HG02884 (cell line): Measurements from ENCODE around the gene NR6A1.

Experiments used
- ATAC-seq: cut with Tn5 transposase; IDR thresholded peaks from one replicate; pipeline ENCODE4 v1.9.1; 2021; ENCODE audit warnings: mild to moderate bottlenecking, moderate library complexity; ENCODE audit not compliant: unreplicated experiment

Gene NR6A1

DNA sequence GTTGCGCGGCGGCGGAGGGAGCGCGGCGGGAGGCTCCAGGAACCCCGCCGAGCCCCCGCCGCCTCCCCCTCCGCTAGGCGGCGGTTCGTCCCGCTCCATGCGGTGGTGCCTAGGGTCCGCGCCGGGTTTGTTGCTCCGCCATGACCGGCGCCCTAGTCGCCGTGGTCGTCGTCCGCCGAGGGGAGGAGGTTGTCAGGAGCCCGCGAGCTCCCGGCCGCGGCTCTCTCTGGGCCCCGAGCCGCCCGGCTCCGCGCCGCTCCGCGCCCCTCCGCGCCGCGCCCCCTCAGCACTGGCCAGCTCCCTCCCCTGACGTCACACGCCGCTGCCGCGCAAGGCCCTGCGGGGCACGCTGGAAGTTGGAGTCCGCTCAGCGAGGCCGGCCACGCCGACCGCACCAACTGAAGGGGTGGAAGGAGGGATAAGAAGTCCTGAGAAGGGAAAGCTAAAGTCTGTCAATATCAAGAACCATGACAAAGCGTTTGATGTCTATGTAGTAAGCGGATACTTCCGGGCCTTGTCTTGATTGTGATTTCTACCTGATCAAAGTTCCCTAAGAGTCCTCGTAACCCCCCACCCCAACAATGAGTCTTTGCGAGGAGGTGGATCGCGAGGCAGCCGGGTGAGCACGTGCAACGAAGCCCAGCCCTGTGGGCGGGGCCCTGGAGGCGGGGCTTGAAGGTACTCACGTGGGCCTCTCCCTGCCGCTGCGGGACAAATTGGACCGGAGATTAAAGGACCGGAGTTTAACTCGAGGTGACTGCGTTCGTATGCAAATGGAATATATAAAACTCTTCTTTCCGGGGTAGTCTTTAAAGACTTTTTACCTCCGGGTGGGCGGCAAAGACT lies at the start of gene NR6A1:
NR6A1 (minus strand) TSS at position 291 of the 846 bp plus-strand sequence.
- peak; percentile 78 for ATAC-seq

DNA sequence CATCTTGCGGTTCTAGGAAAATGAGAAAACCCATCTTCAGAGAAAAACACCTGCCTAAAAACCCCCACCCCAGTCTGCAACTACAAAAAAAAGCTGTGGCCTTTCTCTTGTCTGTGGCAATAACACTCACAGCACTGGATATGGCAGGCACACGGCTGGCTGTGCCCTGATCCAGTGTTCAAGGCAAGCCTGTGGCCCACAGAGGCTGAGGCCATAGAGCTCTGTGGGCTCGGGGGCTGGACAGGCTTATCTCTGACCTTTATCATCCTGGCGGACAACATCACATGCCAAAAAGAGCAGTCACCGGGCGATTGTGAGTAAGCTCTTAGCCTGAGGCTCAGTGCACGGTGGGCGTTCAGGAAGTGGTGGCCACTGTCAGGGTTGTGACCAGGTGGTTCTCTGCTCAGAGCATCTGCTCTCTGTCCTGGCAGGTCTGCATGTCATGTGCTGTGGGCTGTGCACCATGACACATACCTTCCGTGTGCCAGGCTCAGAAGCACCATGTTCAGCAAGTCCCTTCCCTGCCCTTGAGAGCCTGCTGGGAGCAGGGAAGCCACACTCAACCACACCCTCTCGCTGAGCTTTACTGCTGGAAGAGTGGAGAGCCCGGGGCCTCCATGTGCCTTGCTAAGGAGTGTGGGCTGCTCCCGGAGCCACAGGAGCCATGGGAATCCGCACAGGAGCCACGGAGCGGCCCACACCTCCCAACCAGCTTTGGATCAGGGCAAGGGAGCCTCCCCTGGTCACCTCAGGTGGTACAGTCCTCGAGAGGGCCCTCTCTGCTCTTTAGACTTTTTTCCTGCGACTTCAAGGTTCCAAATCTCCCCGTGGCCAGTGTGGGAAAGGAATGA lies 47.5 kb upstream of the NR6A1 start:
- ATAC-seq, result no peak

DNA sequence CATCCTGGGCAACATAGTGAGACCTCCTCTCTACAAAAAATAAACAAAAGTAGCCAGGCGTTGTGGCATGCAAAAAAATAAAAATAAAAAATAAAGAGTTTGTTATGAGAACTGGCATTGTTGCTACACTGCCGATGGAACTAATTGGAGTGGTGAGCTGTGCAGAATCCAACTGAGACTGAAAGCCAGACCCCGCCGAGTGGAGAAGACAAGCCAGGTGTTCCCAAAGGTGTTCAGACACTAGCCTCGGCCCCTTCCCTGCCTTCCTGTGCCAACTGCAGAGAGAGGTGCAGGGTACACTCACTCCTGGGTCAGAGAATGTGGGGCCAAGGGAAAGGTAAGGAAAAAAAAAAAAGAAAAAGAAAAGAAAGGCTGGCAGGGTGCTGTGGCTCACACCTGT lies 44.5 kb upstream of the NR6A1 start:
- ATAC-seq, result no peak

DNA sequence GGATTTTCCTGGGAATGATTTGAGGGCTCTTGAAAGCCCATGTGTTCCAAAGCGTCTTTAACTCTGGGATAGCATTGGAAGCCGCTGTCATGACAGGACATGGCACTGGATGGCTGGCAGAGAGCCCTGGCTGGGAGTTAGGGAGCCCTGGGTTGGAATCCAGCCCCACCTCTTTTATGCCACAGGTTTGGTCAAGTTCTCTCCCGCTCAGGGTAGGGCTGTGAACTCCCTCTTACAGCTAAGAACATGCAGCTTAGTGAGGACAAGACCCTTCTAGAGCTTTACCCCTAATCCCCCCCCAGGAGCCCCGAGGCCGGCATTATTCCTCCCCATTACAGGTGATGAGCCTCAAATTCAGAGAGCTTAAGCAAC lies 43.0 kb upstream of the NR6A1 start:
- no peak for ATAC-seq

DNA sequence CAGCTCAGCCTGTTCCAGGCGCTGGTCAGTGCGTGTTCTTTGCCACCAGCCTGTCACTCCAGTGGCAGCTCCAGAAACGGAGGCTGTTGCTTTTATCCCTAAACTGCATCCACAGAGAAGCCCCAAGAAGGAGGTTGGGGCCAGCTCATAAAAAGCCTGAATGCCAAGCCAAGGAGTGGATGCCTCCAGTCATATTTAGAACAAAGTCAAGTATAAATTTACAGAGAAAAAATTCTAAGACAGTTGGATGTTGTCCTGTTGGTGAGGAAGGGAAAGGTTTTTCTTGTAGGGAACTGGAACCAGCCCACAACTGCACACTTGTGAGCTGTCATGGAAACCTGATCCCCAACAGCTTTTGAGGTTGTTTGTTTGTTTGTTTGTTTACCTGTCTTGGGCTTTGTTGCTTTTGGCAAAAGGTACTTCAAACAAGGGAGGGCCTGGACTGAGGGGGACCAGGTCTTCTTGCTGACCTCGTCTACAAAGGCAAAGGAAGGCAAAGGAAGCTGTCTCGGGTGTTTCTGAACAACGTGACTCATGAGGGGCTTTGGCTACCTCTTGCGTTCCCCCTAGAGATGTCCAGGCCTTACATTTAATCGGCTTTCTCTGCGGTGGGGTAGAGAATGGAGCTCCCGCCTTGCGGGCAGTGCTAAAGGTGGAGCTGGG lies 42.5 kb upstream of the NR6A1 start:
- no peak for ATAC-seq

DNA sequence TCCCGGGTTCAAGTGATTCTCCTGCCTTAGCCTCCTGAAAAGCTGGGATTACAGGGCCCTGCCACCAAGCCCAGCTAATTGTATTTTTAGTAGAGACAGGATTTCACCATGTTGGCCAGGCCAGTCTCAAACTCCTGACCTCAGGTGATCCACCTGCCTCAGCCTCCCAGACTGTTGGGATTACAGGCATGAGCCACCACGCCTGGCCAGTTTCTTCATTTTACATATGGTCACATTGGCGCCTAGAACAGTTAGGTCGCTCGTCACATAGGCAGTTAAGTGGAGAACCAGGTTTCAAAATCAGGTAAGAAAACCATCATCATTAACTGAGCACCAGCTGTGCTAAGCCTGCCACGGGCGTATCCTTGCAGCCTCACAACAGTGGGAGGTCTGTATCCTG lies 41.9 kb upstream of the NR6A1 start:
- no peak for ATAC-seq

DNA sequence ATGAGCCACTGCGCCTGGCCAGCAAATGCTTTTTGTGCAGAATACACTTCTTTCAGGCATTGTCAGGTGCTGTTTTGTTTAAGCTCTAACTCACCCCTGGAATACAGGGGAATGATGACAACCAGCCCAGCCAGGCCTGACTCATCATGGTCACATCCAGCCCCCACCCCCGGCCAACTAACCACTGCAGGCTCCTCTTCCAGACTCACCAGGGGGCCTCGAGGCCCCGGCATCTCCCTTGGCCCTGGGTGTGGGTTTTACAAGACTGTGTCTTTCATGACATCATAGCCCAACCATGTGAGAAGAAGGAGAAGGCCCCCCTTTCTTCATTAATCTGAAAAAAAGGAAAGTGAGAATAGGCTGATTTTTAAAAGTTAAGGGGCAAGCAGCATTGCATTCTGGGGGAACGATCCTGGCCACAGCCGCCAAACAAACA lies 41.3 kb upstream of the NR6A1 start:
- no peak for ATAC-seq

DNA sequence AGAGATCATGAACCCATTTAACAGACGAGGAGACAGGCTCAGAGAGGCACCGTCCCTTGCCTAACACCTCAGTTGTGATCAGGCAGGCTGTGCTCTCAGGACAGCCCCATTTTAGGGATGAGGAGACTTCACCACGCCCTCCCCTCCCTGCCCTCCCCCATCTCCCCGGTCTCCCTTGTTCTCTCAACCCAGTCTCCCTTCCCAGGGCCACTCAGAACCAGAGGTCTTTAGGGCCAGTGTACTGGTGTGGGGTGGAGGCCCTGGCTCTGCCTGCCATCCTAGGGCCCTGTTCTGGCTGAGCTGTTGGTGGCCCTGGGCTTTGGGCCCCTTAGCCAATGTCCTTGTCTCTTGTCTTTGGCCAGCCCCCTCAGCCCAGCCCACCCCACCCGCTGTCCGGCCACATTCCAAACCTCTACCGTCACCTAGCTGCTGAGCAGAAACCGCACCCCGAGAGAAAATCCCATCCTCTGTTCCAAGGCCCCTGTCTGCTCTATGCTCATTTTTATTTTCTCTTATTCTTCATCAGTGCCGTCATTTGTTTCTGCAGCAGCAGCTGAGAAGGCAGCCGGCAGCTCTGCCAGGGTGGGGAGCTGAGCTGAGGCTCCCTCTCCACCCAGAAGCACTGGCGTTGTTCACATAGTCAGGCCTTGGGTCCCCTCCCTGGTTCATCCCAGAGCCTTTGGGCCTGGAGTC lies 39.7 kb upstream of the NR6A1 start:
- no peak for ATAC-seq

DNA sequence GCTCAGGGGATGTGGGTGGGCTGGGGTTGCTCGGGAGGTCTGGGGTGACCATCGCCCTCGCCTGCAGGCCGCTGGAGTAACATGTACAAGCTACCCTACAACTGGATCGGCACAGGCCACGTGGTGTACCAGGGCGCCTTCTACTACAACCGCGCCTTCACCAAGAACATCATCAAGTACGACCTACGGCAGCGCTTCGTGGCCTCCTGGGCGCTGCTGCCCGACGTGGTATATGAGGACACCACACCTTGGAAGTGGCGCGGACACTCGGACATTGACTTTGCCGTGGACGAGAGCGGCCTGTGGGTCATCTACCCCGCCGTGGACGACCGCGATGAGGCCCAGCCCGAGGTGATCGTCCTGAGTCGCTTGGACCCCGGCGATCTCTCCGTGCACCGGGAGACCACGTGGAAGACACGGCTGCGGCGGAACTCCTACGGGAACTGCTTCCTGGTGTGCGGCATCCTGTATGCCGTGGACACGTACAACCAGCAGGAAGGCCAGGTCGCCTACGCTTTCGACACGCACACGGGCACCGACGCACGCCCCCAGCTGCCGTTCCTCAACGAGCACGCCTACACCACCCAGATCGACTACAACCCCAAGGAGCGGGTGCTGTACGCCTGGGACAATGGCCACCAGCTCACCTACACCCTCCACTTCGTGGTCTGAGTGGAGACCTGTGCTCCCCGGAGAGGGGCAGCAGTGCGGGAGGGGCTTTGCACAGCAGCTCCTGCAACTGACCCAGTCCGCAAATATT lies 38.8 kb upstream of the NR6A1 start:
- no peak for ATAC-seq

DNA sequence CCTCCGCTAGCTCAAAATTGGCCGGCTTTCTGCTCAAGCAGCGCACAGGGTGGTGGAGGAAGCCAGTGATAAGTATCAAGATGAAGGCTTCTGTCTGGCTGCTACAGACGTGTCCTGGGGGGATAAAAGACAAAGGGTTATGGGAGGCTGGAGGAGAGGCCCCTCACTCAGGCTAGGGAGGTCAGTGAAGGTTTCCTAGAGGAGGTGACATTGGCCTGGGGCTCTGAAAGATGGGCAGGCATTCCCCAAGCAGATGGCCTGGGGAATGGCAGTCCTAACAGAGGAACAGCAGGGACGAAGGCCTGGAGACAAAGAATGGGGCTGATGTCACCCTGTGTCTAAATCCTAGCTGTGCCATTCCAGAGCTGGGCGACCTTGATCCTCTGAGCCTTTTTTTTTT lies 38.1 kb upstream of the NR6A1 start:
- ATAC-seq, result no peak

DNA sequence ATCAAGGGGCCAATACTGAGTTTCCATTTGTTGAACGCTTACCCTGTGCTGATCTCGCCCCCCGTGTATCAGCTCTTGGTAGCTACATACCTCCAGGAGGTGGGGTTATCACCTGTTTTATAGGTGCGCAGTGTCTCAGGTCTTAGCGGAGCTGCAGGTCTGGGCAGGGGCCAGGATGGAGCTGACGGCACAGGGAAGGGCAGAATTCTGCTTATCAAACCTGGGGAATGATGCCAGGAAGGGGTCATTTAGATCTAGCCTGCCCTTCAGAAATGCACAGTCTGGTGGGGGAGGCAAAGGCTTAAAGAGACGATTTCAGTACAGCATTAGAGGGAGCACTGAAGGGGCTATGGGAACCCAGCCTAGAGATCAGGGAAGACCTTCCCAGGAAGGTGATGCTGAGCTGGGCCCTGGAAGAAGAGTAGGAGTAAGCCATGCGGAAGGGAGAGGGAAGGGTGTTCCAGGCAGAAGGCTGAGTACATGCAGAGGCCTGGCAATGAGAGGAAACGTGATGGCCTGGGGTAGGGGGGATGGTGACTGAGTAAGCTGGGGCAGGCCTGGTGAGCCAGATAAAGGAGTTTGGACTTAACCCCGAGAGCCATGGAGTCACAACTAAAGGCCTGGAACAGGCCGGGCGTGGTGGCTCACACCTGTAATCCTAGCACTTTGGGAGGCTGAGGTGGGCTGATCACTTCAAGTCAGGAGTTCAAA lies 37.3 kb upstream of the NR6A1 start:
- no peak for ATAC-seq

DNA sequence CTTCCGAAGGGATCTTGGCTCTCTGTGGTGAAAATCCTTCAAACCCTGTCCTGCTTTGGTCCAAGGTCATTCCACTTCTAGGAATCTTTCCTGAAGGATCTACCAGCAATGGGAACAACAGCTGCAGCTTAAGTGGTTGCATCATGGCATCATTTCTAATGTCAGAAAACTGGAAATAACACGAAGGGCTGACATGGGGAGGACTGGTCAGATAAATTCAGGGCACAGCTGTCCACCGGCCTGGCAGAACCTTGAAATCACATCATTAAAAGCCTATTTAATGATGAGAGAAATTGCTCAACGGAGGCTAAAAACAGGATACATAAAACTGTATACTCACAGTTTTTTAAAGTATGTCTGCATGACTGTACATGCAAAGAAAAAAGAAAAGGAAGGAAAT lies 34.1 kb upstream of the NR6A1 start:
- no peak for ATAC-seq

DNA sequence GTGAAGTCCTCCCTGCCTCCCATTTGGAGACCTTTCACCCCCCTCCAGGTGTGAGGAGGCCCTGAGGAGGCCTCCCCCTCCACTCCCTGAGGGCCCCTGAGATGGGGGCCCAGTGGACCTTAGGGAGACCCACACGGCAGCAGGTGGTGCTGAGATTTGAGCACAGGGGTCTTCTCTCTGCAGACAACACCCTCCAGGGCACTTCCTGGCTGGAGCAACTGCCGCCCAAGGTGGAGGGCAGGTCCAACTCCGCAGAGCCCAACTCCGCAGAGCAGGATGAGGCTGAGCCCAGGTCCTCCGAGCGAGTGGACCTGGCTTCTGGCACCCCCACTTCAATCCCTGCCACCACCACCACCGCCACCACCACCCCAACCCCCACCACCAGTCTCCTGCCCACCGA lies 32.8 kb upstream of the NR6A1 start:
- no peak for ATAC-seq

DNA sequence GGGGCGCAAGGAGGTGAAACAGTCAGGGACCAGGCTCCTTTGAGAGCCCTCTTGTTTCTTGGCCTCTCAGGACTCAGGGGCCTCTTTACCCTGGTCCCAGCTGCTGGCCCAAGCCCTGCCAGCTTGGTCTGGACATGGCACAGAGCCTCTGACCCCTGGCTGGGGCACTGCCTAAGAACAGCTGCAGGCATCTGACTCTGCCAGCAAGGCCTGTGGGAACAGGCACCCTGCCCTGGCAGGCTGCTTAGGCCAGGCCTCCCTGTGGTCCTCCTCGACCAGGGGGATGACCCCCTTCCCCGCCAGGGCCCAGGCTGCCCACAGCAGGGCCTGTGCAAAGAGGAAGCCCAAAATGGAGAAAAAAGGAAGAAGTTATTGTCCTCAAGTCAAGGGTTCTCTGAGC lies 31.3 kb upstream of the NR6A1 start:
- ATAC-seq, result no peak

DNA sequence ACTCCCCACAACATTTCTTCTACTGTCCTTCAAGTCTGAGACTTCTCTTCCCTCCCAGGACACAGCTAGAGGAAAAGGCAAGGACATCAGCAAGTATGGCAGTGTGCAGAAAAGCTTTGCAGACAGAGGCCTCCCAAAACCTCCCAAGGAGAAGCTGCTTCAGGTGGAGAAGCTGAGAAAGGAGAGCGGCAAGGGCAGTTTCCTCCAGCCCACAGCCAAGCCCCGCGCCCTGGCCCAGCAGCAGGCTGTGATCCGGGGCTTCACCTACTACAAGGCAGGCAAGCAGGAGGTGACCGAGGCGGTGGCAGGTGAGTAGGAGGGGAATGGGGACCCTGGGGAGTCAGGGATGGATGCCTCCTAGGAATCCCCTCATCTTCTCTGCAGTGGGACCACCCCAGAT lies 30.2 kb upstream of the NR6A1 start:
- ATAC-seq, result no peak

DNA sequence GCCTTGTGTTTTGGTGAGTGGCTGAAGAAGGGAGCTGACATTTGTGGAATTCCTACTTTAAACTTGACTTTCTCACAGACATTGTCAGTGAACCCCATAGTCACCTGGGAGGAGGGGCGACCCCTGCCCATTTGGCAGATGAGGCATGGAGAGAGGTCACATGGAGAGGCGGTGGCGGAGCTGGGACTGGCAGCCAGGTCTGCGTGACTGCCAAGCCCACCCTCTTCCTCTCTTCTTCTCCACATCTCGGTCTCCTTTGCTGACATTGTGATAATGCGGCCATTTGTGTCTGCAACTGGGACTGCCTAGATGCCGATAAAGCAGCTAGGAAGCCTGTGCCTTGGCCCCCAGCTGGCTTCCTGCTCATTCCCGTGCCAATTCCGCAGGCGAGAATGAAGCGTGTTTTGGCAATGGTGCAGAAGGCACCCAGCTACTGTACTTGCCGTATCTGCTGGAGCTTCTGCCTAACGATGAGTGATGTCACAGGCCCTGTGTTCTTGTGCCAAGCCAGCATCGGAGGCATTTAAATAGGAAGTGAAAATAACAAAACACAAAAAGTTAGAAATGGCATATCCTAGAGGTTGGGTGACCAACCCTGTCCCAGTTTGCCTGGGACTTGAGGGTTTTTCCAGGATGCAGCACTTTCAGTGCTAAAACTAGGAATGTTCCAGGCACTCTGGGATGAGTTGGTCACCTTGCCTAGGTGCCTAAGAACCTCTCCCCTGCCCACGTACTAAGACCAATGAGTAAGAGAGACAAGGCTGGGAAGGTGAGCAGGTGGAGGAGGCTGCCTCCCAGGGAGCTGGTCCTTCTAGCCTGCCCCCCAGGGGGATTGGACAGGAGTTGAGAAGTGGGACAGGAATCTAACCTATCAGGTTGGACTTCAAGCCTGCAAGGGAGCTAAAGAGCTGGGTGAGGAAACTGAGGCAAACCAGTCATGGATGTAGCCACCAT lies 29.5 kb upstream of the NR6A1 start:
- ATAC-seq, result no peak

DNA sequence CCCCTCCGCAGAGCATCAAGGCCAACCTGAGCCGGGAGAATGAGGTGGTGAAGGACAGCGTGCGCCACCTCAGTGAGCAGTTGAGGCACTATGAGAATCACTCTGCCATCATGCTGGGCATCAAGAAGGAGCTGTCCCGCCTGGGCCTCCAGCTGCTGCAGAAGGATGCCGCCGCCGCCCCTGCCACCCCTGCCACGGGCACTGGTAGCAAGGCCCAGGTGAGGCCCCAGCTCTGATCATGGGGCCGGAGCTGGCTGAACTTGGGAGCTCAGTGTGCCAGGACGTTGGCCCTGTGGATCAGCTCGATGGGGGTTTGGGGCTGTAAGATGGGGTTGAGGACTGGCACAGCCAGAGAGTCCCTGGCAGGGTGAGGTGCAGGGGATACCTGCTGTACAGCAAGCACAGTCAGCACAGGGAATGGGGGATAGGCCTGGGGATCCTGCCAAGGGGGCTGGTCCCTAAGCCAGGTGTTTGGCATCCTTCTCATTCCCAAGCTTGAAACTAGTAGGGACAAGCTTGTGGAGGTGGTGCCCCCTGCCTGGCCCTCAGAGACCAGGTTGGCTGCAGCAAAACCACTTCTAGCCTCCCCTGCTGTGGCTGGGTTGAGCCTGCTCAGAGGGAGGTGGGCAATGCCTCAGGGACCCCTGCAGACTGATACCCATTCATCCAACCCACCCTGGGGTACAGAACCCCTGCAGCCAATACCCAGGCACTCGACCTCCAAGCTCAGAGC lies 28.3 kb upstream of the NR6A1 start:
- no peak for ATAC-seq
